GM12801 (cell line): ENCODE measurements around the gene NUDT16.

Source experiments
- CTCF ChIP-seq: IDR thresholded peaks from one replicate; pipeline ENCODE4 v1.5.1; 2011; ENCODE audit warnings: control low read depth; ENCODE audit not compliant: insufficient read length; ENCODE audit errors: extremely low read depth

NUDT16 gene

GRCh38 chr3:131381445-131382291, at the start of gene NUDT16:
NUDT16 (plus strand) TSS chr3:131381774; CDS start chr3:131381805, 31 bp downstream.
- no peak for TF ChIP-seq CTCF

- TF ChIP-seq CTCF: no peak
Measured at GRCh38 chr3:131338948-131339640, 42.5 kb upstream of the NUDT16 start.

- no peak for TF ChIP-seq CTCF
Measured at GRCh38 chr3:131341761-131342160, 39.8 kb upstream of the NUDT16 start.

- TF ChIP-seq CTCF: no peak
Measured at GRCh38 chr3:131348911-131349310, 32.7 kb upstream of the NUDT16 start.

GRCh38 chr3:131349454-131349853, 32.1 kb upstream of the NUDT16 start:
- no peak for TF ChIP-seq CTCF

- no peak for TF ChIP-seq CTCF
Measured at GRCh38 chr3:131349946-131350347, 31.6 kb upstream of the NUDT16 start.

GRCh38 chr3:131350506-131350905, 31.1 kb upstream of the NUDT16 start:
- no peak for TF ChIP-seq CTCF
